OCI-LY3 (cell line): ENCODE measurements around the gene HIRIP3.

ENCODE experiments used
- CTCF ChIP-seq: fragments of 200-600, 300-600 bp; sonication (generic); IDR thresholded peaks from 2 replicates; pipeline ENCODE4 v1.5.1; 2014; ENCODE audit warnings: antibody characterized with exemption, low read length, low read depth
- EZH2phosphoT487 ChIP-seq: fragments of 200-600 bp; shearing (Covaris generic); IDR thresholded peaks from 2 replicates; pipeline ENCODE4 v1.6.1; 2018; ENCODE audit warnings: antibody characterized with exemption, mixed run types, low read depth

DNA sequence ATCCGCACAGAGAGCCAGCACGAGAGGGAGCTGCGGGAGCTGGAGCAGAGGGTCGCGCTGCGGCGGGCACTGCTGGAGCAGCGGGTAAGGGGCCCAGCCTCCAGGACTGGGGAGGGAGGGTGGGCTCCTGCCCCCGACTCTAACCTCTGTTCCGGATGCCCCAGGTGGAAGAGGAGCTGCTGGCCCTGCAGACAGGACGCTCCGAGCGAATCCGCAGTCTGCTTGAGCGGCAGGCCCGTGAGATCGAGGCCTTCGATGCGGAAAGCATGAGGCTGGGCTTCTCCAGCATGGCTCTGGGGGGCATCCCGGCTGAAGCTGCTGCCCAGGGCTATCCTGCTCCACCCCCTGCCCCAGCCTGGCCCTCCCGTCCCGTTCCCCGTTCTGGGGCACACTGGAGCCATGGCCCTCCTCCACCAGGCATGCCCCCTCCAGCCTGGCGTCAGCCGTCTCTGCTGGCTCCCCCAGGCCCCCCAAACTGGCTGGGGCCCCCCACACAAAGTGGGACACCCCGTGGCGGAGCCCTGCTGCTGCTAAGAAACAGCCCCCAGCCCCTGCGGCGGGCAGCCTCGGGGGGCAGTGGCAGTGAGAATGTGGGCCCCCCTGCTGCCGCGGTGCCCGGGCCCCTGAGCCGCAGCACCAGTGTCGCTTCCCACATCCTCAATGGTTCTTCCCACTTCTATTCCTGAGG is 4.4 kb downstream of the HIRIP3 start:
- no peak for TF ChIP-seq CTCF
- no peak for TF ChIP-seq EZH2phosphoT487
